ENCODE data around the gene GRP.

GRCh38 chr18:59219672-59220163 lies at the start of gene GRP:
- TF ChIP-seq CTCF (IDR thresholded peaks at IDR 0.05): no peak
- TF ChIP-seq POLR2A (IDR thresholded peaks at IDR 0.05): no peak
